LoVo (cell line): Measurements from ENCODE around the gene USP27X.
A peak's percentile ranks its signal among the peaks of the same experiment; 100 is the strongest.

Experiments
- DNase-seq: peaks from one replicate; pipeline ENCODE4 v3.0.0-alpha.2; 2016; ENCODE audit warnings: low spot score

Gene USP27X

GRCh38 chrX:49878834-49879655, at the start of gene USP27X:
Gene USP27X, plus strand, starts transcription at chrX:49879484. Its CDS starts 824 bp downstream, at chrX:49880308.
- DNase-seq = peak; percentile 69

- peak; percentile 23 for DNase-seq
These were observed 40.9 kb upstream of the USP27X start for GRCh38 chrX:49838374-49838773.

GRCh38 chrX:49840679-49841078, 38.6 kb upstream of the USP27X start:
- DNase-seq = peak; percentile 18

GRCh38 chrX:49842621-49843020, 36.7 kb upstream of the USP27X start:
- DNase-seq = no peak

- DNase-seq = no peak
These were observed 34.7 kb upstream of the USP27X start for GRCh38 chrX:49844611-49845010.

- no peak for DNase-seq
These were observed 33.4 kb upstream of the USP27X start for GRCh38 chrX:49845701-49846403.

- no peak for DNase-seq
These were observed 32.8 kb upstream of the USP27X start for GRCh38 chrX:49846522-49846921.

GRCh38 chrX:49848275-49848674, 31.0 kb upstream of the USP27X start:
- no peak for DNase-seq

GRCh38 chrX:49850028-49850427, 29.3 kb upstream of the USP27X start:
- DNase-seq = no peak

- no peak for DNase-seq
These were observed 25.6 kb upstream of the USP27X start for GRCh38 chrX:49853661-49854060.

GRCh38 chrX:49856819-49857218, 22.5 kb upstream of the USP27X start:
- no peak for DNase-seq

- no peak for DNase-seq
These were observed 20.9 kb upstream of the USP27X start for GRCh38 chrX:49858341-49858740.

GRCh38 chrX:49859491-49859890, 19.8 kb upstream of the USP27X start:
- DNase-seq = no peak

- DNase-seq = no peak
These were observed 18.3 kb upstream of the USP27X start for GRCh38 chrX:49860867-49861535.

GRCh38 chrX:49862093-49862492, 17.2 kb upstream of the USP27X start:
- no peak for DNase-seq

- no peak for DNase-seq
These were observed 10.5 kb upstream of the USP27X start for GRCh38 chrX:49868739-49869138.

GRCh38 chrX:49876750-49877149, 2.5 kb upstream of the USP27X start:
- peak; percentile 19 for DNase-seq

GRCh38 chrX:49877397-49878101, 1.7 kb upstream of the USP27X start:
- no peak for DNase-seq

- DNase-seq = no peak
These were observed 1.0 kb upstream of the USP27X start for GRCh38 chrX:49878128-49878833.

- no peak for DNase-seq
These were observed 483 bp downstream of the USP27X start for GRCh38 chrX:49879656-49880277.

- no peak for DNase-seq
These were observed 1.4 kb downstream of the USP27X start for GRCh38 chrX:49880668-49881067.
